Adipocyte (in vitro differentiated cells): Measurements from ENCODE around the gene MED15.
"Not testable (repeated sequence)": the region's sequence is repeated elsewhere in the genome, so short reads cannot be mapped to it uniquely, and the experiment has no call there.

Experiments
- DNase-seq: peaks from one replicate; pipeline ENCODE4 v3.0.0-alpha.2; 2015; ENCODE audit warnings: low read depth
- H3K27me3 ChIP-seq: replicated peaks from 2 replicates; pipeline ENCODE4 v1.7.0; 2013; ENCODE audit warnings: mild to moderate bottlenecking, low read length, moderate library complexity; ENCODE audit not compliant: control insufficient read depth, insufficient read depth
- H3K36me3 ChIP-seq: 2 replicates; pipeline ENCODE4 v1.7.0; 2013; ENCODE audit warnings: low read length, mild to moderate bottlenecking, moderate library complexity; ENCODE audit not compliant: control insufficient read depth, insufficient read depth, severe bottlenecking
- H3K4me1 ChIP-seq: 2 replicates; pipeline ENCODE4 v1.7.0; 2013; ENCODE audit warnings: mild to moderate bottlenecking, low read length, moderate library complexity; ENCODE audit not compliant: control insufficient read depth, insufficient read depth
- H3K4me3 ChIP-seq: 2 replicates; pipeline ENCODE4 v1.7.0; 2013; ENCODE audit warnings: mild to moderate bottlenecking, low read length, moderate library complexity
- H3K9ac ChIP-seq: 2 replicates; pipeline ENCODE4 v1.7.0; 2013; ENCODE audit warnings: mild to moderate bottlenecking, low read length, moderate library complexity
- H3K9me3 ChIP-seq: 2 replicates; pipeline ENCODE4 v1.7.0; 2013; ENCODE audit warnings: mild to moderate bottlenecking, low read length, moderate library complexity; ENCODE audit not compliant: control insufficient read depth

MED15 gene

DNA sequence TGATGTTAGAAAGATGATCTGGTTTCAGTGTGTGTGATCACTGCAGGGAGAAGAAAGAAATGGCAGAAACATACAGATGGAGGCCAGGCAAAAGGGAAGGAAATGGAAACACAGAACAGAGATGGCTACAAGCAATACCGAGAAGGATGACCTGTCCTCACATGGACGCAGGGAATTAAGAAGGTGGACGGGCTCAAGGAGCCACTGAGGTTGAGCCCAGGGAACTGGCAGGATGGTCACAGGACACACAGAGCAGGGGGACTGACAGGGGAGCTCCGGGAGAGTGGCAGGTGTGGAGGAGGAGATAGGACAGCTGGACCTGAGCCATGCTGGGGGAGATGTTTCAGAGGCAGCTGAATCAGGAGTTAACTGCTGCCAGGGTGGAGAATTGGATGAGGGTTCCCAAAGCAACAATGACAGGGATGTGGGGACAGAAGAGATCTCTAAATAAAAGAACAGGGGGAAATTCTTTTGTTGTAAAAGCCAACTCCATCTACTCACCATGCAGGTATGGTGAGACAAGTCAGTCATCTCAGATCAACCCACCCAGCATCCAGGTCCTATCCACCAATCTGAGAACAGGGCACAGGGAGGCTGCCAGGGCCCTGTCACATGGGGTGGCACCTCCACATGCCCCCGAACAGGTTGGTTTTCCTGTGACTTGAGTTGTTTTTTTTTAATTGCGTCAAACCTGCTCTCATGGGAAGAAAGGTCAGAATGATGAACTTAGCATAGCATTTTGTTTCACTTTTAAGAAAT, 38.1 kb upstream of the MED15 start:
- Histone ChIP-seq H3K4me1 (no peaks in the 10 kb centered on the region), H3K9ac (no peak overlapping the region), H3K27me3 (no peaks in the 10 kb centered on the region), H3K4me3 (no peak overlapping the region), H3K36me3 (peaks cover 43% of the 10 kb centered on the region), H3K9me3 (no peaks in the 10 kb centered on the region)
- no peak for DNase-seq

DNA sequence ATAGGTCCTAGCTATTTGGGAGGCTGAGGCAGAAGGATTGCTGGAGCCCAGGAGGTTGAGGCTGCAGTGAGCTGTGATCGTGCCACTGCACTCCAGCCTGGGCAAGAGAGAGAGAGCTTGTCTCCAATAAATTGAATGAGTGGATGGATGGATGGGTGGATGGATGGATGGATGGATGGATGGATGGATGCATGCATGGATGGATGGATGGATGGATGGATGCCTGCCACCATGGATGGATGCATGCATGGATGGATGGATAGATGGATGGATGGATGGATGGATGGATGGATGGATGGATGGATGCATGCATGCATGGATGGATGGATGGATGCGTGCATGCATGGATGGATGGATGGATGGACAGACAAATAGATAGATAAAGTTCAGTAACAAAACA, 36.9 kb upstream of the MED15 start:
- not testable (repeated sequence) for H3K4me1 ChIP-seq, H3K4me3 ChIP-seq, H3K9ac ChIP-seq, H3K9me3 ChIP-seq, H3K27me3 ChIP-seq, DNase-seq
- H3K36me3 ChIP-seq, result peaks cover 30% of the 10 kb centered on the region

DNA sequence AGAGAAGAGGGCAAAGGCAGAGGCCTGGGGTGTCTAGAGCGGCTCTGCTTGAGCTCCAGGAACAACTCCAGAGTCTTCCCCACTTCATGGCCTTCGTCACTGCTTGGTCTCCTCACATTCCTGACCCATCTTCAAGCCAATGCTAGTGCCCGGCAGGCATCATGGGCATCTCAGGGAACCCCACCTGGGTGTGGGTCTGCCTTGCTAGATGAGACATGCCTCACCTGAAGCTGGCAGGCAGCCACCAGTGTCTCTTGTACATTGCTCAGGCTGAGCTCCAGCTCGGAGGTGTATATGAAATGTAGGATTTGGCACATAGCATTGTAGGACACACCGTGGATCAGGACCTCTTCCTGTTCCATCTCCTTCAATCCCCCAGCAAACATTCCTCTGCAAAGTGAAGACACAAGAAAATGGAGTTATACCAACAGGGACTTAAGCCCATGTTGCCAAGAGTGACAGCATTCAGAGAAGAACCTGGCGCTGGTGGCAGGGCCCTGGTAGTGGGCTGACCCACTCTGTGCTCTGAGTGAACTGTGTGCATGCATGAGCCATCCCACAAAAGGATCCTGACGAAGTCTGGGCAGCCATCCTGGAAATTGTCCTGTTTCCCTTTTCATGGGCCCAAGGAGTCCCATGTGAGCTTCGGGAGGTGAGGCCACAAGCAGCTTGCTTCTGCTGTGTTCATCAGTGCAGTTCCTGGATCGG, 36.1 kb upstream of the MED15 start:
- Histone ChIP-seq H3K36me3 (peaks cover 29% of the 10 kb centered on the region), H3K4me3 (no peak overlapping the region), H3K27me3 (no peaks in the 10 kb centered on the region), H3K4me1 (peaks cover 4% of the 10 kb centered on the region), H3K9me3 (no peaks in the 10 kb centered on the region), H3K9ac (no peak overlapping the region)
- no peak for DNase-seq

DNA sequence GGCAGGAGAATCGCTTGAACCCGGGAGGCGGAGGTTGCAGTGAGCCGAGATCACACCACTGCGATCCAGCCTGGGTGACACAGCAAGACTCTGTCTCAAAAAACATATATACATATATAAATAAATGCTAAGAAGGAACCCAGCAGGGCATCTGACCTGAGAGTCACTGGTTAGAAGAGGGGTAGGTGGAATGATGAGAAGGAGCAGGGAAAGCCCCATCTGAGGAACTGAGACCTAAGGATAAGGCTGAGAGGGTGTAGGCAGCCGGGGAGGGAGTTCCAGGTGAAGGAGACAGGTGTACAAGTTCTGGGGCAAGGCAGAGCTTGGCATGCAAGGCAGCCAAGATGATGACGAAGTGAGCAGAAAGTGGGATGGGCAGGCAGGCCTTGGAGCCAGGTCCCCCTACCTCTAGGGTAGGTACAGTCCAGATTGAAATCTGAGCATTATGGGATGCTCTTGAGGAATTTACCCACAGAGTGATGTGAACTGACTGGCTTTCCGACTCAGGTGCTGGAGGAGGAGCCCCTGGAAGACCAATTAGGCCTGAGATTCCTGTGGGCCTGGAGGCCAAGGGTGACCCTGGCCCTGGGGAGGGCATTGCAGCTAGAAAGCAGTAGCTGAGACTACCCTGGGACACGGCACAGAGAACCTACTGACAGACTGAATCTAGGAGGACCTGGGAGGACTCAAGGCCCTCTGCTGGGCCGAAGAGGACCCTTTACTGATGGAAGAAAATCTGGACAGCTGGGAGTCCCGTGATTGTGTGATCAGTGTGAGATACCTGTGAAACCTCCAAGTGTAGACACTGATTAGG, 34.6 kb upstream of the MED15 start:
- no peak for DNase-seq
- H3K4me1 ChIP-seq, result peaks cover 4% of the 10 kb centered on the region
- H3K9ac ChIP-seq, result no peak overlapping the region
- H3K27me3 ChIP-seq, result no peaks in the 10 kb centered on the region
- peaks cover 29% of the 10 kb centered on the region for H3K36me3 ChIP-seq
- H3K4me3 ChIP-seq, result no peak overlapping the region
- no peaks in the 10 kb centered on the region for H3K9me3 ChIP-seq

DNA sequence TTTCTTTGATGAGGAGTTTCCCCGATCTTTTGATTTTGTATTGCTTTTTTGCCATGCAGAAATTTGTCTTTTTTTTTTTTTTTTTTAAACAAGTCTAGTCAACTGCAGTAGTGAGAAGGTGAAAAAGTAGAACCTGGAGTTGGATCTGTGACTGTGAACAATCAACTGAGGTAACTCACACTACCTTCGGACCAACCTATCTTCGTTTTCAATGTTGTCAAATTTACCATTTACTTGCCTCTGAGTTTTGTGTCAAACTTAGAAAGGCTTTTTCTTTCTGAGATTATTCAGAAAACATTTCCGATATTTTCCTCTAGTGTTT, 32.3 kb upstream of the MED15 start:
- H3K36me3 ChIP-seq, result peaks cover 17% of the 10 kb centered on the region
- DNase-seq, result no peak
- H3K9me3 ChIP-seq, result no peaks in the 10 kb centered on the region
- H3K27me3 ChIP-seq, result no peaks in the 10 kb centered on the region
- H3K9ac ChIP-seq, result no peak overlapping the region
- H3K4me1 ChIP-seq, result peaks cover 14% of the 10 kb centered on the region
- no peak overlapping the region for H3K4me3 ChIP-seq

DNA sequence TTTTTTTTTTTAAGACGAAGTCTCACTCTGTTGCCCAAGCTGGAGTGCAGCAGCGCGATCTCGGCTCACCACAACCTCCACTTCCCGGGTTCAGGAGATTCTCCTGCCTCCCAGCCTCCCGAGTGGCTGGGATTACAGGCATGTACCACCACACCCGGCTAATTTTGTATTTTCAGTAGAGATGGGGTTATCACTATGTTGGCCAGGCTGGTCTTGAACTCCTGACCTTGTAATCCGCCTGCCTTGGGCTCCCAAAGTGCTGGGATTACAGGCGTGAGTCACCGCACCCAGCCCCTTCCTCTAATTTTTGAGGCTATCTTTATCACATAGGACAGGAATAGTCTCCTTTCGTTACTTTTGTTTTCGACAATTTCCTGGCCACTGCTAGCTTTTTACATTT, 31.8 kb upstream of the MED15 start:
- not testable (repeated sequence) for DNase-seq, H3K9ac ChIP-seq, H3K9me3 ChIP-seq, H3K27me3 ChIP-seq, H3K4me3 ChIP-seq
- H3K36me3 ChIP-seq, result peaks cover 12% of the 10 kb centered on the region
- H3K4me1 ChIP-seq, result peaks cover 17% of the 10 kb centered on the region

DNA sequence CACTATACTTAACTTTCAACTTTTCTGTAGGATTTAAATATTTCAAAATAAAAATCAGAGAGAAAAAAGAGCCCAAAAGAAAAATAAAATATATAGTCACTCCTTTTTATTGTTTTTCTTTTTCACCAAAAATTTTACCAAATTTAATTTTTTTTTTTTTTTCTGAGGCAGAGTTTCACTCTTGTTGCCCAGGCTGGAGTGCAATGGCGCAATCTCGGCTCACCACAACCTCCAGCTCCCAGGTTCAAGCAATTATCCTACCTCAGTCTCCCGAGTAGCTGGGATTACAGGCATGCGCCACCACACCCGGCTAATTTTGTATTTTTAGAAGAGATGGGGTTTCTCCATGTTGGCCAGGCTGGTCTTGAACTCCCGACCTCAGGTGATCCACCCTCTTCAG, 29.4 kb upstream of the MED15 start:
- H3K9me3 ChIP-seq, H3K36me3 ChIP-seq, H3K9ac ChIP-seq, H3K27me3 ChIP-seq, DNase-seq, H3K4me3 ChIP-seq: not testable (repeated sequence)
- H3K4me1 ChIP-seq, result peaks cover 17% of the 10 kb centered on the region

DNA sequence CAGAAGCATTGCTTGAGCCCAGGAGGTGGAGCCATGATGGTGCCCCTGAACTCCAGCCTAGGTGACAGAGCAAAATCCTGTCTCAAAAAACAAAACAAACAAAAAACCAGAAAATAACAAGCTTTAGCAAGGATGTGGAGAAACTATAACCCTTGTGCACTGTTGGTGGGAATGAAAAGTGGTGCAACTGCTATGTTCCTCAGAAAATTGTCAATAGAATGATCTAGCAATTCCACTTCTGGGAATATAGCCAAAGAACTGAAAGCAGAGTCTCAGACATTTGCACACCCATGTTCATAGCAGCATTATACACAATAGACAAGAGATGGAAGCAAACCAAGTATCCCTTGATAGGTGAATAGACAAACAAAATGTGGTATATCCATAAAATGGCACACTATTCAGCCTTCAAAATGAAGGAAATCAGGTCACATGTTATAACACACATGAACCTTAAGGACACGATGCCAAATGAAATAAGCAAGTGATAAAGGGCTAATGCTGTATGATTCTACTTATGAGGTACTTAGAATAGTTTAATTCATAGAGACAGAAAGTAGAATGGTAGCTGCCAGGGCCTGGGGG, 27.7 kb upstream of the MED15 start:
- peaks cover 6% of the 10 kb centered on the region for H3K36me3 ChIP-seq
- H3K9ac ChIP-seq, result peak overlapping the region; percentile 48
- H3K4me1 ChIP-seq, result peaks cover 17% of the 10 kb centered on the region
- no peaks in the 10 kb centered on the region for H3K27me3 ChIP-seq
- no peak for DNase-seq
- H3K4me3 ChIP-seq, result no peak overlapping the region
- H3K9me3 ChIP-seq, result no peaks in the 10 kb centered on the region

DNA sequence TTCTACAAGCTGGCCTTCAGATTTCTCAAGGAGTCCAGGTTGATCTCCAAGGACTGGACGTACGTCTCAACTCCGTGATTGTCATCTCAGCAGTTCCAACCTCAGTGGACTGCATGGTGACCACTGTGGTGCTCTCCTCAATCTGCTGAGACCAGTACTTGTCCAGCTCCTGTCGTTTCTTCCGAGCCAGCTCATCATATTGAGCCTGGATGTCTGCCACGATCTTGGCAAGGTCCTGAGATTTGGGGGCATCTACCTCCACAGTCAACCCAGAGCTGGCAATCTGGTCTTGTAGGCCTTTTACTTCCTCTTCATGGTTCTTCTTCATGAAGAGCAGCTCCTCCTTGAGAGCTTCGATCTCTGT, 24.3 kb upstream of the MED15 start:
- H3K9me3 ChIP-seq, DNase-seq, H3K9ac ChIP-seq, H3K27me3 ChIP-seq, H3K4me3 ChIP-seq: not testable (repeated sequence)
- peaks cover 11% of the 10 kb centered on the region for H3K36me3 ChIP-seq
- peaks cover 23% of the 10 kb centered on the region for H3K4me1 ChIP-seq

DNA sequence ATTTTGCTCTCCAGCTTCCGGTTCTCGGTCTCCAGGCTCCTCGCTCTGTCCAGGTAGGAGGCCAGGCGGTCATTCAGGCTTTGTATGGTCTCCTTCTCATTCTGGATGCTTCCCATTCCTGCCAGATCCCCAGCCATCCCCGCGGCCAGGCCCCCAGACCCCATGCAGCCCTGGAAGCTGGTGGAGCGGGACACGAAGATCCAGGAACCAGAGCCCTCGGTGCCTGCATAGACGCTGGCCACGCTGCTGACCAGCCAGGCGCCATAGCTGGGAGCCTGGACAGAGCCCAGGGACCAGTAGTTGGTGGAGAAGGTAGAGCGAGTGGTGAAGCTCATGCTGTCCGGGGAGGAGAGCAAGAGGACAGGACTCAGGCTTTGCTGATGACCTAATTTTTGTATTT, 23.6 kb upstream of the MED15 start:
- peaks cover 23% of the 10 kb centered on the region for H3K4me1 ChIP-seq
- no peaks in the 10 kb centered on the region for H3K9me3 ChIP-seq
- no peaks in the 10 kb centered on the region for H3K27me3 ChIP-seq
- peaks cover 17% of the 10 kb centered on the region for H3K36me3 ChIP-seq
- no peak overlapping the region for H3K9ac ChIP-seq
- no peak for DNase-seq
- no peak overlapping the region for H3K4me3 ChIP-seq
